Stimulated activated CD8-positive, alpha-beta memory T cell treated with anti-CD3 and anti-CD28 coated beads, Interleukin-15, amount 100 ng/mL, for 1 hour (primary cell): ENCODE results near the gene ANO2.
"Not testable (repeated sequence)": the region's sequence is repeated elsewhere in the genome, so short reads cannot be mapped to it uniquely, and the experiment has no call there.

Source experiments
- DNase-seq: peaks from one replicate; pipeline ENCODE4 v3.0.0-alpha.2; 2020; ENCODE audit warnings: low read depth

Gene ANO2

DNA sequence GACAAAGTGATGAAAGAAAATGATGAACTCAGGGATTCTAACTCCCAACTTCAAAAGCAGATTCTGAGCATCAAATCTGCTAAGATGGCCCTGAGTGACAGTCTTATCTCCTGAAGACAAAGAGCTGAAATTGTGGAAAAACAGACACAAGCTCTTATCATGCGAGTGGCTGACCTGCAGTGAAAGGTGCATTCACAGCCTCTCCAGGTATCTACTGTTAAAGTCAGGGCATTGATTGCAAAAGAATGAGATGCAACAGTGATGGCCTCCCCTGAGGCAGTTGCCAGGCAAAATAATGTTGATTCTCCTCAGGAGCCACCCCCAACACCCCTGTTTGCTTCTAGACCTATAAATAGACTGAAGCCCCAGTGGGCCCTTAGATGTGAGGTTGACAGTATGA is 126.2 kb downstream of the ANO2 start:
- DNase-seq, result not testable (repeated sequence)

DNA sequence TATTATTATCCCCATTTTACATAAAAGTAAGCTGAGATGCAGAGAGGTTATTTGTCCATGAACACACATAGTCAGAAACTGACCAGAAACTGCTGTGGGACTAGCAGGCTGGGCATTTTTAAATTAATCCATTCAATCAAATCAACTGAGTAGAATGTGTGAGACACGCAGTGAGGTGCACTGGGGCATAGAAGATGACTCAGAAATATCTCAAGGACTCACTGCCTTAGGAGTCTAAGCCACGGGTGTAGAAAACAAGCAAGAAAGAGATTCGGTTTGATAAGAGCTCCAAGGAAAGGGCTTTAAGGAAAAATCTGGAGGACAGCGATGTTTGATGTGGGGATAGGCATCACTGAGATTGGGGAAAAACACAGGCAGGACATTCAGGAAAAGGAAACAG is 127.8 kb downstream of the ANO2 start:
- DNase-seq, result no peak

DNA sequence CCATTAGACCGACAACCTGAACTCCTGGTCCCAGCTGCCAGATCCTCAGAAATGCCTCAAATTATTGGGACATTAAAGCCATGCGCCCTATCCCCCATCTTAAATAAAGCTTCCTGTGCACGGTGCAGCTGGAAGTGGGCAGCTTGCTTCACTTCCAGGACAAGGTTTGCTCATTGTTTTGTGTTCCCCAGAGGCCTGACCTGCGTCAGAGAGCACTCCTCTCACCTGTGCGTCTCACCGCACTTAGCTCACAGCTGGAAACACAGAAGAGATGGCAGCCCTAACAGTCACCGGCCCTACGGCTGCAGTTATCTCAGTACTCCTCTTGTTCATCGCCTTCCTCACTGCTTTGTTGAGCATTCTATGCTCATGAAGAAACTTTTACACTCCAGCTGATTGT is 135.5 kb downstream of the ANO2 start:
- no peak for DNase-seq

DNA sequence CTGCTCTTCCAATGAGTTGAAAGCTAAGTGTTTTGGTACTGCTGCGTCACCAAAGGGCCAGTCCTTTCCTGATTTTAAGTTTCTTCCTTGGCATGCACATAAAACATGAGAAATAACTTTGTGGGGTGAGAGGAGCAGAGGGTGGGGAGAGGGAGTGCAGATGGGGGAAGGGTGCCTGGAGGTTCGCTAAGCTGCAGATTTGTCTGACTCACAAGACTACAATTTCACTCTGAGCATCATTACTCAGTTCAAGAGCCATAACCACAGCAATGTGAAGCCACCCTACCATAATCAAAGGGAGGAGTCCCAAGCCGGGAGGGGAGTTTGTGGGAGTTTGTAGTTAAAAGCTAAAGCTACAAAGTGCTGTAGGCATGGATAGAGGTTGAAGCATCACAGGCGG is 136.1 kb downstream of the ANO2 start:
- DNase-seq, result no peak

DNA sequence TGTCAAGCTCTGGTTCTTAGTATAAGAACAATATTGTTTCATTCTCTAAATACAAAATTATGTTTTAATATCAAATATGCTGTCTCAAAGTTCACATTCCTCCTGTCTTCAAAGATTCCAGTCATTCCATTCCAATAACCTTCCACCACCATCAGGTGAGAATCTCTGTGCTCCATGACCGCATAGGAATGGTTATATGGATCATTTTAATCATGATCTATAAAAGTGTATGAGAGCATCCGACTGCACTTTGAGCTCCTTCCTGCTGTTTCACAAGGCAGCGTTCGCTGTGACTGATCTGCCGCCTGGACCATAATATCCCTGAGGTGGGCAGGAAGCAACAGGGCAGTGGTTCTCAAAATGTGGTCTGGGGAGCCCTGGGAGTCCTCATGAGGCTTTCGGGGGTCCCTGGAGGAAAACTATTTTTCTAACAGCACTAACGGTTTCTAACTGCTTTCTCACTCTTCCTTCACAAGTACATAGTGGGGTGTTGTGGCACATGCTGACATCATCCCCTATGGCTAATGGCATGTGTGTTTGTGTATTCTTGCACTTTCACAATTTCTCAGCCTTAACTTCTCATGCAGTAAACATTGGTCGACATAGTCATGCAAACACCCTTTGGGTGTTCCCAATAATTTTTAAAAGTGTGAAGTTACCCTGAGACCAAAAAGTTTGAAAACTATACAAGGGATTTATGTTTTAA is 137.4 kb downstream of the ANO2 start:
- no peak for DNase-seq

DNA sequence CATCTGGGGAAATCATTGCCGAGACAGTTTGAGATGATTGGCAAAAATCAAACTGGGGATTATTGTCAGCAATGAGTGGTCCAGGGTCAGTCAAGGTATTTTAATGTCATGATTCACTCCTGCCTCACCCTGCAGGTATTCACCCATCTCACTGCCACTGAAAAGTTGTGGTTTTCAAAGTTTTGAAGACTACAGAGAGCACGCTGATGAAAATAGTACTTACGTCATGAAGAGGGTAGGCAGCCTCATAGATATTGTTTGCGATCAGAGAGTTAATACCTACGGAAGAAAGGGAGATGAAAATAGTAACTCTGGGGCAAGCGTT is 138.0 kb downstream of the ANO2 start:
- no peak for DNase-seq

DNA sequence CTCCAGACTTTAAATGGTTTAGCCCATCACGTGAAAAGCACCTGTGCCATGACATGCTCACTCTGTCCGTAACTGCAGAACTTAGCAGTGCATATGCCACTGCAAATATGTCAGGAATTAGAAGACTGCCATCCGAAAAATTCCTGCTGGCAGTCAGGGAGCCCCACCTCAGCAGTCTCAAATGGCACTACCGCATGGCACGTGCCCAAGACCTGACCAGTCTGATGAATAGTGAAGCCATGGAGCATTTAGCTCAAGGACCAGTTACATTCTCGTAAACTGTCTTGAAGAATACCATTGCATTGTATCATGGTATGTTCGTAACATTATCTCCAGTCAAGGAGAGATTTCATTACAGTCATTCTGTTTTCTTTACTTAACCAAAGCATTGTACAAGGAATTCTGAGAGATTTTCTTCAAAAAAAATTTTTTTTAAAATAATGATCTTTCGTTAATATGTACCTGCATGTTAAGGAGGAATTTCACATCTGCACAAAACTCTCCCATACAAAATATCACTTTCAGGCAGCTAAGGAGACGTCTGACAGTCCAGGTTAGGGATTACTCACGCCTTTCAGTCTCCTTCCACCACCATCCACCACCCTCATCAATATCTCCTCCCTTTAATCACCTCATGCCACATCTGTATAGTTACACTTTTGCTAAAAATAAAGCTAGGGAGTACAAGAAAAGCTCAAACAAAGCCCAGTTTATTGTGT is 138.5 kb downstream of the ANO2 start:
- no peak for DNase-seq

DNA sequence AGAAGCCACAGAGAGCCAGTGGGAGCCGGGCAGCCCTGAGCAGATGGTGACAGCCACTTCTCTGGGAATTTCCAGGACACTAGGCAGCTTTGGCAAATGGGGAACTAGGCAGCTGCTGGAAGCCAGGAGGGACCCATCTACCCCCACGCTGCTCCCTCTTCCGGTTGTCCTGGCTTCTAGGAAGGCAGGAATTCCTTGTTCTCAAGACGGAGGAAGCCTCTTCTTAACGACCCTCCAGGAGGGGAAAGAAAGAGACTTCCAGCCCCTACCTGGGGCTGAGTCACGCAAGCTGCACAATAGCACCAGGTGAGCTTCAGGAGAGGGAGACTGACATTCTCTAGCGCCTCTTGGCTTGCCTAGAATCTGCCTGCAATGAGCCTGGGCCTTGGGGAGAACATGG is 141.5 kb downstream of the ANO2 start:
- no peak for DNase-seq

DNA sequence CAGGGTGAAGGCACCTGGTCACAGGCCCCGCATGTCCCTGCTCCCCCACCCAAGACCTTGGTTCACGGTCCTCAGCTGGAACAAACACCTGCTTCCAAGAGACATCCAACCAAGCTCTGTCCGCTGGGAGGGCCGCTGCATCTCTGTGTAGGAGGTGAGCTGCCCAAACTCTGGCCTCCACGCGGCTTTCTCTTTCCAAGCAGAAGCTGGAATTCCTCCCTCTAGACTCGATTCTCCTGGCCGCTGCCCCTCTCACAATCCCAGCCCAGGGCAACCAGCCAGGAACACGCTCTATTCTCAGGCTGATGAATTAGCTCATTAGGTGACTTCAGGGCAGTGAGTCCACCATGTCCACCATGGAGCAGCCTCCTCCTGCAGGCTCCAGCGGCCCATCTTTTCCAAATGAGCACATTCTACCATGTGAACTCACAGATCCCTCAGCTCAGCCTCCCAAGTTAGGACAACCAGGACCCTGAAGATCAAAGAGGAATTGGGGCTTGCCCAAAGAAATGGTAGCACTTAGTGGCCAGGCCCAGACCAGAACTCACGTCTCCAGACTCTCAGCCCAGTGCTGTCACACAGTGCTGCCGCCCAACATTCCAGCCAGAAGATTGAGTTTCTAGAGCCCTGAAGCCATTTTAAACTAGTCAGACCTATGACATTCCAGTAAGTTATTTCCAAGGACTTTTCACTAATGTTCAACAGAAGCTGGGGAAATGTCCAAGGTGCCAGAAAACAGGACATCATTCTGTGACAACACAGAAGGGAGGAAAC is 146.6 kb downstream of the ANO2 start:
- no peak for DNase-seq

DNA sequence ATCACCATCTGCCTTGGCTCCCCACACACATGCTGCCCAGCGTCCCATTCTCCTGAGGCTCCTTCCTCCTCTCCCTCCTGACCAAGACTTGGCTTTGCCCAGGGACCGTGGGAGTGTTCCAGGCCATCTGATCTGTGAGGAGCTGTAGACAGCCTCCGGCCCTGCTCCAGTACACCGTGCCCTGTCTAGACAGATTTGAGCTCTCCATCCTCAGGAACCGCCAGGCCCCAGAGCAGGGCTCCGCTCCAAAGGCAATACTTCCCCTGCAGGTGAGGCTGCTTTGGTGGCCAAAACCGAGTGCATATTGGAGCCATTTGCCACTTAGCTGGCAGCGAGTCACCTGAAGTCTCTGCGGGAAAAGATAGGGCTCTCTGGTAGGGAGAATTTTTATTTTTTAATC is 147.4 kb downstream of the ANO2 start:
- no peak for DNase-seq

DNA sequence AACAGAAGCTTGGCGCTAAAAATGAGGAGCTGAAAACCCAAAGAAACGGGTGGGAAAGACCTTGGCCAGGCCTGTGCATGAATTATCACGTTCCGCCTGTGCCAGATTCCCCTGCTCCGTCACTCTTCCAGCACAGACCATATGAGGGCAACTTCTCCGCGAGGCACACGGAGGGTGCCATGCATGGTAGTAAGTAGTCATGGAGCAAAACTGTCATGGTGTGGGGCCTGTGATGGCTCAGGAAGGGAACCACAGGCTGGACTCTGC is 148.2 kb downstream of the ANO2 start:
- no peak for DNase-seq

DNA sequence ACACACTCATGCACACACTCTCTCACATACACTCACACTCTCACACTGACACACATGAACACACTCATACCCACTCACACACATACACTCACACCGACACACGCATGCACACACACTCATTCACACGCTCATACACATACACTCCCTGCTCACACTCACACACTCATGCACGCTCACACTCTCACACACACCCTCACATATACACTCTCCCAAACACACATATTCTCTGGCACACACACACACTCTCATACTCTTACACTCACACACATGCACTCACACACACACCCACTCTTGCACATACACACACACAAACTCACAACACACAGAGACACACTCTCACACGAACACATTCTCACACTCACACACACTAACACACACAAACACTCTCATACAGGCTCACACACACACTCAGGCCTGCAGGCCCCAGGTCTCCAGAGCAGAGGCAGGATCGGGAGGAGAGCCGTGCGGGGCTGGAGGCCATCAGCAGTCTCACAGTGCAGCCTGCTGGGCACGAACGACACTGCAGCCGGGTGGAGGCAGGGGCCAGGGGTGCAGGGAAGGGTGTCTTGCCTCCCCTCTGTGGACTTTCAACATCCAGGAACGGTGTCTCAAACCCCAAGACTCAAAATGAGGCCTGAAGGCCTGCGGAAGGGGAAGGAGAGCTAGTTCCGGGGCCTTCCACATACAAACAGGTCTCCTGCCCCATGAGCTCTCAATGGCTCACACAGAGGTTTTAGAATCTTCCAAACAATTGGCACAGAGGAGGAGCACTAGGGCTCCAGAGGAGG is 148.7 kb downstream of the ANO2 start:
- no peak for DNase-seq

DNA sequence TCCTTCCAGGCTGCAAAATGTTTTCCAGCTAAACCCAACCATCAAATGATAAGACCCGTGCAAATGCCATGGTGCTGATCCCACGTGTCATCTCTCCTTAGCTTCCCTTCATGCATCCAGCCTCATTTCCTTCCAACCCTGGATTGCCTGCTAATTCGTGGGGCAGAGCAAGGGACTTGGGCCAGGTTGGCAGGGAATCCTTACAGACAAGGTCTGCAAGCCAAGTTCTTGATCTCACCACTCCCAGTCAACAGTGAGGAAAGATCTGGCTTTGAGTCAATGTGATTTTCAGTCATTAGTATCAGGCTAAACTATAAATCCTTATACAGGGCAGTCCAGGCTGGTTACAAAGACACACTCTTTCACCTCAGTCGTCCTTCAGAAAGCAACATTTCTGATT is 150.9 kb downstream of the ANO2 start:
- no peak for DNase-seq

DNA sequence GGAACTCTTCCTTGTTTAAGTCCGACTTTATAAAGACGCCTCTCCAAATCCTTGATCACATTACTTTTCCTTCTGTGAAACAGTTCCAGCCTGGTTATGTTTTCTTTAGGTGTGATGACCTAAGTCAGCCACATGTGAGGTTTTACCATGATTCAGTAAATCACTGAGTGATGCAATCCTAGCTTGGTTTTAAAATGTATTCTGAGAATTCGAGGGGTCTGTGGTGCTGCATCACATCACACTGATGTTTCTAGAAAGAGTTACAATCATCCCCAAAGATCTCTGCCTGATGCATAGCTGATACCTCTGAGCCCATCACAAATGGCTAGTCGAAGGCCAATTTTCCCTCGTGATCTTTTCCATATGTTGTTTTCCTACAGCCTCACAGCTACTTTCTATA is 152.7 kb downstream of the ANO2 start:
- DNase-seq, result no peak

DNA sequence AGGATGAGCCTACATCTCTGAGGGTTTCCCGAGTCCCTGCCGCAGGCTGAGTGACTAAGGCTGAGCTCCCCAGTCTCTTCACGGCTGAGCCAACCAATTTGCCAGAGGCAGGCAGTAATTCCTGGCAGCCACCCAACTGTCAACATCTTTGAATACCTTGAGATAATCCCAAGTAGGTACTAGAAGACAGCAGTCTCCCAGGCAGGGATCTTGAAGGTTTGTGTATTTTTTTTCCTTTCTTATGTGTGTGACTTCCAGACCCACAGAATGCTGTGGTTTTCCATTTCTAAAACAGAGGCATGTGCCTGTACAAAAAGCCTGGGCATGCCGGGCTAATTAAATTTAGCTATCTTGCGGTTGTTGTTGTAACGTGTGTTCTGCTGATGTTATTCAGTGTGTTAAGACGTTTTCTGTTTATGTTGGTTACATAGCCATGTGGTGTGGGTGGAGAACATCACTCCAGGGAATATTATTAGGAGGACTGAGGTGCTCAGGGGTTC is 155.5 kb downstream of the ANO2 start:
- DNase-seq, result no peak

DNA sequence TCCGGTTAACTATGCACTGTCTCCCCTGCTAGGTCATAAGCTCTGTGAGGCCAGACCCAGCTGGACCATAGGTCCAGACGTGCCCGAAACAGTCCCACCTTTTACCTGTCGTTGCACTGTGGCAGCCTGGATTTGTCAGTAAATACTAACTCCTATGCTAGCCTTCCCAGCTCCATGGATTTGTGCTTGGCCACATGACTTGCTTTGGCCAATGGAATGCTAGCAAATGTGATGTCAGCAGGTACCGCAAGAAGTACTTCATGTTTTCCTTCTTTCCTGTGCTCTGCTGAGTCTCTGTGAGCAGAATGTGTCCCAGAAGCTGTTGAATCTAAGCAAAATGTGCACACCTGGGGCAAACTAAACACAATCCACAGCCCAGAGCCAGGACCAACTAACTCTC is 157.2 kb downstream of the ANO2 start:
- DNase-seq, result no peak

DNA sequence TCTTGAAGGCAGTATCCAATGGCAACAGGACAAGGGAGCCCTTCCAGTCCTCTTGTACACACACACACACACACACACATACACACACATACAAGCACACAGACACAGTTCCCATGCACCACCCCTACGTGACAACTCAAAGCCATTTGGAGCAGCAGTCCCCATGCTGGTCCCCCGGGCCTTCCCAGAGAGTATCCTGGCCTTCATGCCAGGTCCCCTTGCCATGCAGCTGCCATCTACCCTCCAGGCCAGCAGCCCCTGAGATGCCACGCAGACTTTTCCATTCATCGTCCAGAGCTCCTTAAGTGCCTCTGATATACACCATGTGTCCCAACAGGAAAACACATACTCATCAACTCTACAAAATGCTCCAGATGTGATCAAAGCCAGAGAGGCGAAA is 159.5 kb downstream of the ANO2 start:
- no peak for DNase-seq

DNA sequence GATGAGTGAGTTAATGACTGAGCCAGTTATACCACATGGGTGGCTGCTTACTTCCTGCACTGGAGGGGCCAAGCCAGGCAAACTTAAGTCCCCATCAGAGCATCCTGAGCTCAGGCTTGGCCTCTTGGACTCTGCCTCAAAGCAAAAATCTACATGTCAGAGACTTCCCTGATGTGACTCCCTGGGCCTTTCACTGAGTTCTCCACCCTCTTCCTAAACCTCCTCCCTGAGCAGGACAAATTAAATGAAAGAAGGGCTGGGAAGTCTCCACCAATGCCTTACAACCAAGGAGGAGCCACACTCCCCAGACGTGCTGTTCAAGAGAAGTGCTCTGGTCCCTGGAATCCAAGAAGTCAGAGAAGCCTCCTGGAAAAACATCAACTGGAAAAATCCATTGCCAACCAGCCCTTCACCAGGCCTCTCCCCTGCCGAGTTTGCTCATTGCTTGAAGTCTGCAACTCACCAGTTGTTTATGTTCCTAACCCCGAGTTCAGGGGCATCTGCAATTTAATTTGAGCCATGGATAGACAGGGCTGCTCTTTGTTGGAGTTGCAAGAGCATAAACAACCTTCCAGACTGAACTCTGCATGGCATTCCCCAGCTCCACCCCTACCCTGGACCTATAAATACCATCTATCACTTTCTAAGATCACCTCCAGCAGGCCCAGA is 160.5 kb downstream of the ANO2 start:
- DNase-seq, result no peak

DNA sequence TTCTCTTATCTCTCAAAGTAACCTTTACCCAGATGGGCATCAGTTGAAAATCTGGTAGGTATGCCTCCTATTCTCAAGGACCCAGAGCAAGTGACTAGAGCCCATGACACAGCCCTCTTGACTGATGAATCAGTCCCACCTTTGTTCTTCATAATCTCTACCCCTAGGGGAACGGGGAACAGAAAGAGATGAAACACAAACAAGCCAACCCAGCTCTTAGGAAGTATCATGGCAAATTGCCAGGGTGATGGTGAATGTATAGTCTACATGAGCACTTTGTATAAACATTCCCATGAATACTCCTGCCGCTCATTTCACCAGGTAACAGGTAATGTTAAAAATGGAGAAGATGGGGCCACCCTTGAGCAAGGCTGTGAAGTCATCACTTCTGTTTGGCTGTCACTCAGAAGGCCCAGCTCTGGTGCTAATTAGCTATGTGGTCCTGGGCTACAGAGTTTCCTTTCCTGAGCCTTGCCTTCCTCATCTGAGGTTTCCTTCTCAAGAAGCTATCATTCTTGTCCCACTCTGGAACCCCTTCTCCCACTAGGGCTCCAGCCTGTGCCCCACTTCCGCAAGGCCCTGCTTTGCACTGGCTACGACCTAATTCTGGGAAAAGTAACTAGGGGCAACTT is 161.7 kb downstream of the ANO2 start:
- DNase-seq, result no peak

DNA sequence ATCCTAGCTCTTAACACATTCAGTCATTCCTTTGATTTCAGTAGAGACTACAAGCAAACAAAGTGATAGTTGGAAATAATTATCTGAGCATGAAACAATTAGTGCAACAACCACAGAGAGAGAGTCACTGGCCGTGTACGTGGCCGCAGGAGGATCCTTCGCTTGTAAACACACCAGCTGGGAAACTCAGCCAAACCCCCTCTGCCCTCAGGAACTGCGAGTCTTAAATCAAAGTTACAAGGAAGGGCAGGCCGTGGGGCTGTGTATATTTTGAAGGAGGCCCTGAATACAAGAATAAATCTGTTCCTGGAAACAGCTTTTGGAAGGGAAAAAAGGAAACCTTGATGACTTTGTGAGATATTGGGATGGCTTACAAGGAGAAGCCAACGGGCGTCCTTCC is 164.5 kb downstream of the ANO2 start:
- no peak for DNase-seq

DNA sequence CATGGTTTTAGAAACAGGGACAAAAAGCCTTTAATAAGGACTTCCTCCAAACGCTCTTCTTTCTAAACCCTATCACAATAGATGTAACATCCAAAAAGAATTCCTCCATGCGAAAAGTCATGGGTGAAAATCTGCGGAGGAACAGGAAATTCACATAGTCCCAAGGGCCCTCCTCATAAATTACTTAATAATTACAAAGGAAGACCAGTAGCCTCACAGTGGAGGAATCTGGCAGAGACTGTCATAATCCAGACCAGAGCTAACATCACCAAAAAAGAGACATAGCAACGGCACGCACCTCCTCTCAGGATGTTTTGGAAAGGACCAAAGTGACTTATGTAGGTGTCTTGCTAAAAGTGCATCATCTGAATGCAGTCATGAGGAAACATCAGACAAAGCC is 165.7 kb downstream of the ANO2 start:
- no peak for DNase-seq

DNA sequence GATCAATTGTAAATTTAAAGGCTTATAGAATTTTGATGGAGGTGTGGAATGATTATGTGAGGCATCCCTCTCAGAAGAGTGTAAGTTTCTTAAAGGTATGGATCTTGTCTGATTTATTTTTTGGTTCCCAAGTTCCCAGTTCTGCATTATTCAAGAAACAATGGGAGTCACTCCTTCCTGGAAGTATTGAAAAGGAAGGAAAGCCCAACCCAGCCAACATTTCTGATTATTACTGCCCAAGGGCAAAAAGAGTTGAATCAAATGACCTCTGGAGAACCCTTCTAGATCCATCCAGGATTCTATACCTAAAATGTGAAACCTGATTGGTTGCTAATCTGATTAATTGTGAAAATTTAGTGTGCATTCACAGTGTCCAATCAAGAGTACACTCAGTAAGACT is 166.2 kb downstream of the ANO2 start:
- no peak for DNase-seq
